Mesenchymal stem cell (in vitro differentiated cells and primary cell): ENCODE results near the gene GGT1.
"Not testable (repeated sequence)": the region's sequence is repeated elsewhere in the genome, so short reads cannot be mapped to it uniquely, and the experiment has no call there.

Source experiments
- DNase-seq: peaks from one replicate; pipeline ENCODE4 v3.0.0-alpha.2; 2013
- H2AFZ ChIP-seq: one replicate; pipeline ENCODE4 v1.6.1; 2013; ENCODE audit warnings: low read depth, mild to moderate bottlenecking, control low read depth, inconsistent platforms, low read length, moderate library complexity
- H2AK5ac ChIP-seq: 2 replicates; pipeline ENCODE4 v1.6.1; 2013; ENCODE audit warnings: low read length, moderate library complexity, mild to moderate bottlenecking, inconsistent platforms; ENCODE audit not compliant: severe bottlenecking
- H2BK120ac ChIP-seq: one replicate; pipeline ENCODE4 v1.6.1; 2013; ENCODE audit warnings: low read depth, mild to moderate bottlenecking, inconsistent platforms, low read length, moderate library complexity
- H2BK12ac ChIP-seq, 2 experiments: one replicate each; pipeline ENCODE4 v1.6.1; 2013; ENCODE audit warnings: inconsistent platforms in 2 of 2, low read length in 2 of 2, mild to moderate bottlenecking in 2 of 2, moderate library complexity in 2 of 2, control low read depth in 1 of 2
- H2BK15ac ChIP-seq: one replicate; pipeline ENCODE4 v1.6.1; 2013; ENCODE audit warnings: mild to moderate bottlenecking, low read depth, inconsistent platforms; ENCODE audit not compliant: poor library complexity, severe bottlenecking
- H2BK5ac ChIP-seq: 2 replicates; pipeline ENCODE4 v1.6.1; 2013; ENCODE audit warnings: low read depth, mild to moderate bottlenecking, low read length, control low read depth, inconsistent platforms; ENCODE audit not compliant: poor library complexity, severe bottlenecking
- H3K14ac ChIP-seq, 2 experiments: one replicate each; pipeline ENCODE4 v1.6.1; 2013; ENCODE audit warnings: inconsistent platforms in 2 of 2, low read length in 2 of 2, control low read depth in 1 of 2, mild to moderate bottlenecking in 1 of 2, moderate library complexity in 1 of 2
- H3K18ac ChIP-seq, 2 experiments: one replicate each; pipeline ENCODE4 v1.6.1; 2013; ENCODE audit warnings: inconsistent platforms in 2 of 2, low read length in 2 of 2, control low read depth in 1 of 2, low read depth in 1 of 2, mild to moderate bottlenecking in 1 of 2
- H3K23ac ChIP-seq, 2 experiments: one replicate each; pipeline ENCODE4 v1.6.1; 2013; ENCODE audit warnings: inconsistent platforms in 2 of 2, low read length in 2 of 2, mild to moderate bottlenecking in 2 of 2, moderate library complexity in 2 of 2, control low read depth in 1 of 2
- H3K27ac ChIP-seq: 2 replicates; pipeline ENCODE4 v1.5.1; 2013; ENCODE audit warnings: mild to moderate bottlenecking, moderate library complexity, low read length, control low read depth, inconsistent platforms; ENCODE audit not compliant: poor library complexity, severe bottlenecking
- H3K27me3 ChIP-seq, 2 experiments: 2 replicates each; pipeline versions ENCODE4 v1.6.1 to v1.7.0; 2013; ENCODE audit warnings: low read length in 2 of 2, mild to moderate bottlenecking in 2 of 2, moderate library complexity in 2 of 2, control low read depth in 1 of 2, inconsistent platforms in 1 of 2; ENCODE audit not compliant: control insufficient read depth in 1 of 2, insufficient read depth in 1 of 2
- H3K36me3 ChIP-seq, 2 experiments: 2 replicates each; pipeline versions ENCODE4 v1.6.1 to v1.7.0; 2013; ENCODE audit warnings: low read length in 2 of 2, control low read depth in 1 of 2, inconsistent platforms in 1 of 2, low read depth in 1 of 2, mild to moderate bottlenecking in 1 of 2; ENCODE audit not compliant: insufficient read depth in 2 of 2, control insufficient read depth in 1 of 2
- H3K4ac ChIP-seq, 2 experiments: one replicate each; pipeline ENCODE4 v1.6.1; 2013; ENCODE audit warnings: inconsistent platforms in 2 of 2, low read length in 2 of 2, mild to moderate bottlenecking in 2 of 2, moderate library complexity in 2 of 2, control low read depth in 1 of 2, low read depth in 1 of 2
- H3K4me1 ChIP-seq: 2 replicates; pipeline ENCODE4 v1.6.1; 2013; ENCODE audit warnings: low read depth, low read length, control low read depth; ENCODE audit not compliant: control insufficient read depth, insufficient read depth
- H3K4me2 ChIP-seq: 2 replicates; pipeline ENCODE4 v1.6.1; 2013; ENCODE audit warnings: low read length, mild to moderate bottlenecking, inconsistent platforms; ENCODE audit not compliant: poor library complexity, severe bottlenecking
- H3K4me3 ChIP-seq, 2 experiments: 2 replicates each; pipeline versions ENCODE4 v1.5.1 to v1.7.0; 2013; ENCODE audit warnings: low read length in 2 of 2, mild to moderate bottlenecking in 2 of 2, control low read depth in 1 of 2, low read depth in 1 of 2; ENCODE audit not compliant: insufficient read depth in 1 of 2
- H3K79me1 ChIP-seq: replicated peaks from 2 replicates; pipeline ENCODE4 v1.6.1; 2013; ENCODE audit warnings: mild to moderate bottlenecking, control low read depth, low read length, inconsistent platforms; ENCODE audit not compliant: poor library complexity, severe bottlenecking
- H3K9ac ChIP-seq: 2 replicates; pipeline ENCODE4 v1.7.0; 2013; ENCODE audit warnings: mild to moderate bottlenecking, low read length, moderate library complexity
- H3K9me3 ChIP-seq: 2 replicates; pipeline ENCODE4 v1.7.0; 2013; ENCODE audit warnings: mild to moderate bottlenecking, low read length; ENCODE audit not compliant: control insufficient read depth
- H4K8ac ChIP-seq: one replicate; pipeline ENCODE4 v1.6.1; 2013; ENCODE audit warnings: inconsistent platforms, mild to moderate bottlenecking, low read length, moderate library complexity
- H4K91ac ChIP-seq: one replicate; pipeline ENCODE4 v1.6.1; 2013; ENCODE audit warnings: mild to moderate bottlenecking, low read length, inconsistent platforms
- WGBS: methylation state at CpG from one replicate; pipeline ENCODE4 v1.1.7; 2013; ENCODE audit warnings: mixed read lengths; 5-methylcytosine and 5-hydroxymethylcytosine counted together

GGT1 gene

DNA sequence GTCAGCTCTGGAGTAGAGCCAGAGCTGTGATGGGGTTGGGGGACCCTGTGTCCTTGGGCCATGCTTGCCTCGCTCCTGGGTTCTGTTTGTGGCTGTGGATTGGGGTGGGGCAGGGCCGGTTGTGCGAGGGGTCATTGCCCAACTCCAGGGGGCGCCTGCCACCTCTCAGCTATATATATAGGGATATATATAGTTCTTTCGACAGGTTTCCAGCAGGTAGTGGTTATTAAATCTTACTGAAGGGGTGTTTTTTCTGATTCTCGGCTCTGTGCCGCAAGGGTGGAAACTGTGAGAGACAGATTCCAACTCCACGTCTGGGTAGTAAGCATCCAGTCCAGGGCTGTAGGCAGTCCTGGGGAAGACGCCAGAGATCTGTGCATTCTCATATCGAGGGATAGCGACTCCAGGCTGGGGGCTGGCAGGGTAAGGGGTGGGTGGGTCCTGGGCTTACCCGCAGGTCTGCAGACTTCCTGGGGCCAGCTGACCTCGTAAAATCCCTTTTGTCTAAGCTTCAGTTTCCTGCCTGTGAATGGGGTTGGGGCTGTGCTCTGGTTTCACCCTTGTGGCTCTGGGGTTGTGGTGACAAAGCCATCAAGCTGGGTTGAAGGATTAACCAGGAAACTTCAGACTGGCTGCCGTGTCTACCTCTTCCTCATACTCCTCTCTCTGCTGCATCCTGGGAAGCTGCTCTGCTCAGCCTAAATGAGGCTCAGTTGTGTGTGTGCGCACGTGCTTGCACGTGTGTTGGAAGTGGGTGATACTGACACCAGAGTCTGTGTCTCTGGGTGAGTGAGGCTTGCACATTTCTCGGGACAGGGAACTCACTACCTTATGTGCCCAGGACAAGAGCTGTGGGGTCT is 1.0 kb downstream of the GGT1 start:
- H3K14ac ChIP-seq, H4K91ac ChIP-seq, H2BK5ac ChIP-seq, H3K23ac ChIP-seq, H4K8ac ChIP-seq, H3K27me3 ChIP-seq, H2AK5ac ChIP-seq, H3K4ac ChIP-seq, H3K4me3 ChIP-seq, H3K9ac ChIP-seq, H2BK15ac ChIP-seq, H3K79me1 ChIP-seq, H2AFZ ChIP-seq, H3K9me3 ChIP-seq, H3K36me3 ChIP-seq: not testable (repeated sequence)
- H2BK12ac ChIP-seq = peak overlapping the region in 1 of 2 experiments; percentile 15
- H3K4me2 ChIP-seq = peak overlapping the region; percentile 33
- H2BK120ac ChIP-seq = peak overlapping the region; percentile 34
- H3K18ac ChIP-seq = peak overlapping the region in 1 of 2 experiments; percentile 54
- peak; percentile 45 for DNase-seq
- H3K4me1 ChIP-seq = peaks cover 57% of the 10 kb centered on the region
- 9% methylated on average over 8 of the region's 18 CpGs for WGBS
- H3K27ac ChIP-seq = peak overlapping the region; percentile 72

DNA sequence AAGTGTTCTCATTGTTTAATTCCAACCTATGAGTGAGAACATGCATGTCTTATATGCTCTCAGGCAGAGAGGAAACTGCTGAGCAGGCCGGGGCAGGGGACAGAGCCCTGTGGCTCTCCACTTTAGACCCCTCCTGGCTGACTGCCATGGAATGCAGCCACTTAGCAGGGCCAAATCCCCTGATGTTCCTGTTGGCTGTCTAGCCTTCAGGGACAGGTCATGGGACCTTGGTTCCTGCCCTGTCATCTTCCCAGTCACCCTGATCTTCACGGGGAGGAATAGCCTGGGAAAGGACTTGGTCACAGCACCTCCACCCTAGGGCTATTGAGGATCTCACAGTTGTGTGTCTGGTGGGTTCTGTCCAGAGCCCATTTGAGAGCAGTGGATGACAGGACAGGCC is 3.3 kb downstream of the GGT1 start:
- not testable (repeated sequence) for H2BK120ac ChIP-seq, H3K14ac ChIP-seq, H3K18ac ChIP-seq, H2AK5ac ChIP-seq, H3K9me3 ChIP-seq, H3K4ac ChIP-seq, H3K4me2 ChIP-seq, H2BK5ac ChIP-seq, H2BK15ac ChIP-seq, H3K27ac ChIP-seq, H3K23ac ChIP-seq, H3K9ac ChIP-seq, H2AFZ ChIP-seq, H2BK12ac ChIP-seq, H3K4me3 ChIP-seq, H3K36me3 ChIP-seq, H4K91ac ChIP-seq, H4K8ac ChIP-seq, H3K79me1 ChIP-seq, H3K27me3 ChIP-seq
- whole genome bisulfite sequencing = 26% methylated on average over 2 of the region's 2 CpGs
- peak; percentile 9 for DNase-seq
- peaks cover 42% of the 10 kb centered on the region for H3K4me1 ChIP-seq

DNA sequence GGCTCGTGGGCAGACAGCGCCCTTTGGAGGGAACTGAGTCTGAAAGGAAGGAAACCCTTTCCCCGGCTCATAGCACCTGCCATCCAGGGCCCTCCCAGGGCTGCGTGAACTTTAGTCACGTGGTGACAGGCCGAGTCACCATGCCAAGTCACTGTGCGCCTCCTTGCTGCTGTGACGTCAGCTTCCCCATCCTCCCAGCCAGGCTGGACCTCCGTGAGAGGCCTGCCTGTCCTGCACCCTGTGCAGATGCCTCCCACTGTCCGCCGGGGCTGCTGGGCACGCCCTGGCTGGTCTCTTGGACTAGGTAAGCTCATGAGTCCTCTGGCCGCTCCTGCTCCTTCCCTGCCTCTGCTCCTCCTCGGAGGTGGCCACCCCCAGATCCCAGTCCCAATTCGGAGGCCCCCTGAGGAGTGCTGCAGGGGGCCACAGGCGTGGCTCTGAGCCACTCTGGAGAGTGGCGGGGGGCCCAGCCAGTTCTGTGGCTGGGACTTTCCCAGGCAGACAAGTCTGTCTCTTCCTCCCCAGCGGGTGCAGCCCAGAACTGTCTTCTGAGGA is 4.5 kb downstream of the GGT1 start:
- H3K79me1 ChIP-seq, H3K4me3 ChIP-seq, H4K8ac ChIP-seq, H2BK15ac ChIP-seq, H3K27ac ChIP-seq, H3K23ac ChIP-seq, H3K18ac ChIP-seq, H2AFZ ChIP-seq, DNase-seq, H3K36me3 ChIP-seq, H2BK120ac ChIP-seq, H2AK5ac ChIP-seq, H3K9me3 ChIP-seq, H2BK5ac ChIP-seq, H3K4ac ChIP-seq, H3K27me3 ChIP-seq, H3K14ac ChIP-seq, H3K9ac ChIP-seq: not testable (repeated sequence)
- Histone ChIP-seq H3K4me1 (peaks cover 30% of the 10 kb centered on the region), H2BK12ac (peak overlapping the region in 1 of 2 experiments; percentile 10), H4K91ac (peak overlapping the region; percentile 68), H3K4me2 (peak overlapping the region; percentile 23)
- 84% methylated on average over 18 of the region's 18 CpGs for WGBS

DNA sequence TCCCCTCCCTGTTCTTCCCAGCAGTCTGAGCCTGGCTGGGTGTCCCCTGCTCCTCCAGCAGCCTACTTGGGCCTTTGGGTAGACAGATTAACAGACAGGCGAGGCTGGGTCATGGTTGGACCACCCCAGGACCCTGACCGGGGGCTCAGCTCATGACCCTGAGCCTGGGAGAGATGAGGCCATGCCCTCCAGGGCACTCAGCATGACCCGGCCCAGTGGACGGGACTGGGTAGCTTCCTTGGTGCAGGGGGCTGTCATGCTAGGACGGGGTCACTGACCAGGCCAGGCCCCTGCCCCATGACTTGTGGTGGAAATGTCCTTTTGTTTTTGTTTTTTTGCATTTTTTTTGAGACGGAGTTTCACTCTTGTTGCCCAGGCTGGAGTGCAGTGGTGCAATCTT is 5.3 kb downstream of the GGT1 start:
- H2AK5ac ChIP-seq, H3K4ac ChIP-seq, H3K9ac ChIP-seq, H3K79me1 ChIP-seq, H4K8ac ChIP-seq, H2AFZ ChIP-seq, H2BK15ac ChIP-seq, H4K91ac ChIP-seq, H3K4me2 ChIP-seq, H3K27me3 ChIP-seq, H3K9me3 ChIP-seq, H3K4me3 ChIP-seq, H3K18ac ChIP-seq, H3K36me3 ChIP-seq, DNase-seq, H3K14ac ChIP-seq, H3K23ac ChIP-seq, H3K27ac ChIP-seq, H2BK5ac ChIP-seq: not testable (repeated sequence)
- Histone ChIP-seq H3K4me1 (peaks cover 22% of the 10 kb centered on the region), H2BK120ac (peak overlapping the region; percentile 19), H2BK12ac (peak overlapping the region in 1 of 2 experiments; percentile 18)
- 81% methylated on average over 2 of the region's 6 CpGs for WGBS
